Measurements from ENCODE around the gene SLC25A47.
"Not testable (repeated sequence)": the region's sequence is repeated elsewhere in the genome, so short reads cannot be mapped to it uniquely, and the experiment has no call there.

The SLC25A47 gene

GRCh38 chr14:100327128-100327527 is 4.0 kb downstream of the SLC25A47 start:
- no peak for DNase-seq (ENCODE audit: low spot score)

GRCh38 chr14:100328495-100329163 is 5.5 kb downstream of the SLC25A47 start:
- no peak for DNase-seq (ENCODE audit: low spot score)

GRCh38 chr14:100329233-100330006 is 6.3 kb downstream of the SLC25A47 start:
- DNase-seq (ENCODE audit: low spot score), result no peak

GRCh38 chr14:100330007-100330344 is 6.8 kb downstream of the SLC25A47 start:
- DNase-seq (ENCODE audit: low spot score), result no peak

- DNase-seq (ENCODE audit: low spot score), result no peak
Observed at GRCh38 chr14:100330388-100330931, 7.3 kb downstream of the SLC25A47 start.

- no peak for DNase-seq (ENCODE audit: low spot score)
Observed at GRCh38 chr14:100332071-100332639, 9.0 kb downstream of the SLC25A47 start.

GRCh38 chr14:100332797-100333196 is 9.7 kb downstream of the SLC25A47 start:
- DNase-seq (ENCODE audit: low spot score), result no peak

GRCh38 chr14:100333311-100333710 is 10.2 kb downstream of the SLC25A47 start:
- DNase-seq (ENCODE audit: low spot score), result no peak

GRCh38 chr14:100333827-100334226 is 10.7 kb downstream of the SLC25A47 start:
- no peak for DNase-seq (ENCODE audit: low spot score)

GRCh38 chr14:100334904-100335303 is 11.8 kb downstream of the SLC25A47 start:
- no peak for DNase-seq (ENCODE audit: low spot score)

- DNase-seq (ENCODE audit: low spot score), result no peak
Observed at GRCh38 chr14:100336618-100337530, 13.7 kb downstream of the SLC25A47 start.

- no peak for DNase-seq (ENCODE audit: low spot score)
Observed at GRCh38 chr14:100339766-100340422, 16.8 kb downstream of the SLC25A47 start.

GRCh38 chr14:100340423-100340813 is 17.3 kb downstream of the SLC25A47 start:
- no peak for DNase-seq (ENCODE audit: low spot score)

GRCh38 chr14:100341301-100342031 is 18.3 kb downstream of the SLC25A47 start:
- peak; percentile 64 for DNase-seq (ENCODE audit: low spot score)

GRCh38 chr14:100342195-100342594 is 19.1 kb downstream of the SLC25A47 start:
- no peak for DNase-seq (ENCODE audit: low spot score)

GRCh38 chr14:100342826-100343225 is 19.7 kb downstream of the SLC25A47 start:
- not testable (repeated sequence) for DNase-seq (ENCODE audit: low spot score)

GRCh38 chr14:100344657-100345056 is 21.5 kb downstream of the SLC25A47 start:
- DNase-seq (ENCODE audit: low spot score), result not testable (repeated sequence)

- no peak for DNase-seq (ENCODE audit: low spot score)
Observed at GRCh38 chr14:100345711-100346110, 22.6 kb downstream of the SLC25A47 start.

GRCh38 chr14:100346306-100347091 is 23.4 kb downstream of the SLC25A47 start:
- DNase-seq (ENCODE audit: low spot score), result no peak

- no peak for DNase-seq (ENCODE audit: low spot score)
Observed at GRCh38 chr14:100348253-100348729, 25.2 kb downstream of the SLC25A47 start.

Measured in GM03348 (cell line).